Calu3 (cell line): ENCODE data around the gene CDC42SE1. TPM values are rescaled to one million over a fixed set of nuclear protein-coding genes. Genes with fewer than 3 reads are reported as not detected.

Source experiments
- BruUV-seq: library from RNA; stranded (reverse); fragments of 400-500 nt; replicated peaks from 2 replicates; lab custom pipeline; 2021; lab: Mats Ljungman, UMichigan
- CTCF ChIA-PET: fragments of 300-600 bp; sonication (Branson Sonifier 250); formaldehyde crosslinking; loops from one replicate; lab custom pipeline; 2022; ENCODE audit warnings: antibody characterized with exemption; lab: Charles Lee
- DNase-seq: peaks from one replicate; pipeline ENCODE4 v3.0.0; 2022
- H3K27ac Mint-ChIP-seq: one replicate; pipeline ENCODE4 v1.8.0; 2022; ENCODE audit warnings: mixed read lengths; ENCODE audit not compliant: unreplicated experiment
- H3K27me3 Mint-ChIP-seq: one replicate; pipeline ENCODE4 v1.8.0; 2022; ENCODE audit warnings: mixed read lengths; ENCODE audit not compliant: unreplicated experiment
- H3K36me3 Mint-ChIP-seq: one replicate; pipeline ENCODE4 v1.8.0; 2022; ENCODE audit warnings: mild to moderate bottlenecking, moderate library complexity, mixed read lengths; ENCODE audit not compliant: insufficient read depth, unreplicated experiment
- H3K4me1 Mint-ChIP-seq: one replicate; pipeline ENCODE4 v1.8.0; 2022; ENCODE audit warnings: mild to moderate bottlenecking, low read depth, mixed read lengths; ENCODE audit not compliant: unreplicated experiment
- H3K4me3 Mint-ChIP-seq: one replicate; pipeline ENCODE4 v1.8.0; 2022; ENCODE audit warnings: mild to moderate bottlenecking, low read depth, moderate library complexity, mixed read lengths; ENCODE audit not compliant: unreplicated experiment
- H3K9me3 Mint-ChIP-seq: one replicate; pipeline ENCODE4 v1.8.0; 2022; ENCODE audit warnings: low read depth, mixed read lengths; ENCODE audit not compliant: unreplicated experiment
- CTCF ChIP-seq: fragments of 200-600 bp; IDR thresholded peaks from one replicate; pipeline ENCODE4 v1.8.0; 2022; ENCODE audit warnings: antibody characterized with exemption; ENCODE audit not compliant: unreplicated experiment
- intact Hi-C: fragments of 100-400 bp; cut with micrococcal nuclease; formaldehyde crosslinking; loops from one replicate; pipeline ENCODE4 v1.10.0; 2022; ENCODE audit not compliant: unreplicated experiment
- total RNA-seq: library from RNA; stranded (reverse); gene quantifications from 2 replicates; pipeline ENCODE4 v1.2.3, GENCODE V29; 2022

Gene CDC42SE1
- total RNA-seq, 1 experiment from 2014 or later = 110 TPM

- Mint-ChIP-seq H3K27ac (no peak overlapping the region), H3K36me3 (peaks cover 13% of the 10 kb centered on the region), H3K9me3 (no peaks in the 10 kb centered on the region), H3K4me3 (no peak overlapping the region), H3K4me1 (peaks cover 13% of the 10 kb centered on the region), H3K27me3 (no peaks in the 10 kb centered on the region)
- BruUV-seq = no TSS peak
- no peak for DNase-seq
- CTCF ChIA-PET = interaction anchor here (0.6 kb wide), 1 partner anchor 67 kb away, joined by 4 read pairs; no protein-coding TSS in a partner anchor
- intact Hi-C loops = no loop called here
- TF ChIP-seq CTCF = no peak
Observed at GRCh38 chr1:151001602-151002001, 57.8 kb downstream of the CDC42SE1 start.

Other genes starting within 250 kb of the CDC42SE1 start
- gene ARNT, start 183.0 kb downstream of the CDC42SE1 start, total RNA-seq = 27.9 and 31.1 TPM in 2 replicates
- not detected in 2 replicates for gene CTXND2, start 172.5 kb downstream of the CDC42SE1 start, total RNA-seq
- 64.9 and 70.6 TPM in 2 replicates for gene SETDB1, start 133.3 kb downstream of the CDC42SE1 start, total RNA-seq
- gene CERS2, start 84.8 kb downstream of the CDC42SE1 start, total RNA-seq = 214 and 226 TPM in 2 replicates
- gene ANXA9, start 77.3 kb downstream of the CDC42SE1 start, total RNA-seq = 15.4 and 20.1 TPM in 2 replicates
- gene MINDY1, start 52.7 kb downstream of the CDC42SE1 start, total RNA-seq = 17.2 and 17.6 TPM in 2 replicates
- 15.9 and 16.0 TPM in 2 replicates for gene PRUNE1, start 51.2 kb downstream of the CDC42SE1 start, total RNA-seq
- 1.2 and 2.4 TPM in 2 replicates for gene BNIPL, start 23.0 kb downstream of the CDC42SE1 start, total RNA-seq
- 8.5 and 9.5 TPM in 2 replicates for gene C1orf56, start 11.9 kb downstream of the CDC42SE1 start, total RNA-seq
- 1.5 and 2.1 TPM in 2 replicates for gene MLLT11, start 775 bp upstream of the CDC42SE1 start, total RNA-seq
- gene GABPB2, start 11.1 kb upstream of the CDC42SE1 start, total RNA-seq = 10.9 and 13.6 TPM in 2 replicates
- gene SEMA6C, start 87.0 kb upstream of the CDC42SE1 start, total RNA-seq = 2.2 and 2.5 TPM in 2 replicates
- gene TNFAIP8L2, start 97.0 kb upstream of the CDC42SE1 start, total RNA-seq = not detected in 2 replicates
- gene LYSMD1, start 106.3 kb upstream of the CDC42SE1 start, total RNA-seq = 7.6 and 9.7 TPM in 2 replicates
- gene SCNM1, start 106.5 kb upstream of the CDC42SE1 start, total RNA-seq = 47.3 and 49.8 TPM in 2 replicates
- 1.6 and 2.1 TPM in 2 replicates for gene TMOD4, start 116.4 kb upstream of the CDC42SE1 start, total RNA-seq
- gene VPS72, start 130.6 kb upstream of the CDC42SE1 start, total RNA-seq = 91.4 and 111 TPM in 2 replicates
- gene PIP5K1A, start 138.9 kb upstream of the CDC42SE1 start, total RNA-seq = 86.6 and 96.2 TPM in 2 replicates
- gene PSMD4, start 195.1 kb upstream of the CDC42SE1 start, total RNA-seq = 302 and 325 TPM in 2 replicates
- gene ZNF687, start 222.7 kb upstream of the CDC42SE1 start, total RNA-seq = 42.9 and 43.4 TPM in 2 replicates